Measurements from ENCODE around the gene TMEM200A. TPM values are rescaled to one million over a fixed set of nuclear protein-coding genes. Genes with fewer than 3 reads are reported as not detected.

Gene TMEM200A
- polyA plus RNA-seq, 1 of the 3 experiments (the other 2 are of a cell fraction), result 32.6 TPM

- DNase-seq, result no peak
- H3K4me2 ChIP-seq, result peak overlapping the region; percentile 65
- peak overlapping the region in 1 of 2 experiments; percentile 42; a peak in 3 of 4 replicates for H3K27ac ChIP-seq (ENCODE audit: low read depth in 2 of 2, low read length in 1 of 2)
- H3K4me3 ChIP-seq (ENCODE audit: low read depth in 2 of 2, low read length in 1 of 2), result no peak overlapping the region; a peak in 1 of 4 replicates
- POLR2A ChIA-PET, result no interaction called here
- peaks cover 99% of the 10 kb centered on the region for H3K79me2 ChIP-seq (ENCODE audit: insufficient read depth)
- CTCF ChIA-PET, result no interaction called here
- H3K27me3 ChIP-seq (ENCODE audit: insufficient read depth), result no peaks in the 10 kb centered on the region
- H3K36me3 ChIP-seq (replicated peaks in 1 of 2; ENCODE audit: control insufficient read depth in 1 of 2, insufficient read depth in 2 of 2, low read length in 1 of 2), result peaks cover 0 to 16% of the 10 kb centered on the region in 2 experiments
- peaks cover 18% of the 10 kb centered on the region for H3F3A ChIP-seq (replicated peaks; ENCODE audit: insufficient read depth)
- peaks cover 0 to 28% of the 10 kb centered on the region in 2 experiments; a peak in 1 of 4 replicates for H3K4me1 ChIP-seq (ENCODE audit: control insufficient read depth in 1 of 2, insufficient read depth in 2 of 2, low read depth in 1 of 2, low read length in 1 of 2)
- H3K9ac ChIP-seq, result peak overlapping the region; percentile 31; the same call in 1 of the 2 replicates
- H3K9me2 ChIP-seq, result no peaks in the 10 kb centered on the region
- 40% methylated on average over 3 of the region's 3 CpGs for WGBS (ENCODE audit: low lambda C conversion rate)
- no peak for TF ChIP-seq FOSL2 (IDR thresholded peaks at IDR 0.05; ENCODE audit: borderline replicate concordance, low read depth)
- TF ChIP-seq SMC3 (IDR thresholded peaks at IDR 0.05; ENCODE audit: low read depth, low read length), result no peak
- no peak for TF ChIP-seq MEF2A (IDR thresholded peaks at IDR 0.05; ENCODE audit: borderline replicate concordance, low read depth)
- no peak for TF ChIP-seq EP300 (IDR thresholded peaks at IDR 0.05; ENCODE audit: borderline replicate concordance in 1 of 2, low read depth in 1 of 2, low read length in 1 of 2)
- no peak for TF ChIP-seq RFX5 (IDR thresholded peaks at IDR 0.05; ENCODE audit: low read length)
- no peak for TF ChIP-seq FOXM1 (IDR thresholded peaks at IDR 0.05; ENCODE audit: low read depth)
- no peak for TF ChIP-seq JUND (IDR thresholded peaks at IDR 0.05)
- TF ChIP-seq SIN3A (IDR thresholded peaks at IDR 0.05; ENCODE audit: borderline replicate concordance, low read depth, low read length), result no peak
- no peak for TF ChIP-seq IRF3 (IDR thresholded peaks at IDR 0.05; ENCODE audit: low read depth, low read length)
- TF ChIP-seq MXI1 (IDR thresholded peaks at IDR 0.05; ENCODE audit: low read depth, low read length), result no peak
- no peak for TF ChIP-seq MAX (IDR thresholded peaks at IDR 0.05; ENCODE audit: low read depth)
- no peak for TF ChIP-seq FOXJ3 (CRISPR knock-in tag; IDR thresholded peaks at IDR 0.05)
- TF ChIP-seq CTCF (IDR thresholded peaks at IDR 0.05), result no peak
- no peak for TF ChIP-seq NFIC (IDR thresholded peaks at IDR 0.05; ENCODE audit: borderline replicate concordance)
- TF ChIP-seq, protein P1, sequence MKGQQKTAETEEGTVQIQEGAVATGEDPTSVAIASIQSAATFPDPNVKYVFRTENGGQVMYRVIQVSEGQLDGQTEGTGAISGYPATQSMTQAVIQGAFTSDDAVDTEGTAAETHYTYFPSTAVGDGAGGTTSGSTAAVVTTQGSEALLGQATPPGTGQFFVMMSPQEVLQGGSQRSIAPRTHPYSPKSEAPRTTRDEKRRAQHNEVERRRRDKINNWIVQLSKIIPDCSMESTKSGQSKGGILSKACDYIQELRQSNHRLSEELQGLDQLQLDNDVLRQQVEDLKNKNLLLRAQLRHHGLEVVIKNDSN (IDR thresholded peaks at IDR 0.05; ENCODE audit: borderline replicate concordance, low read depth), result no peak
- no peak for TF ChIP-seq GATA2 (CRISPR knock-in tag; IDR thresholded peaks at IDR 0.05)
- TF ChIP-seq TCF12 (IDR thresholded peaks at IDR 0.05), result no peak
- no peak for TF ChIP-seq GABPA (IDR thresholded peaks at IDR 0.05; ENCODE audit: low read depth)
- TF ChIP-seq EZH2phosphoT487 (IDR thresholded peaks at IDR 0.05; ENCODE audit: borderline replicate concordance, low read depth), result no peak
- peak overlapping the region; percentile 23; the same call in 1 of the 2 replicates for H2AFZ ChIP-seq (ENCODE audit: low read depth)
- H4K20me1 ChIP-seq (ENCODE audit: insufficient read depth), result peaks cover 6% of the 10 kb centered on the region
- H3K9me3 ChIP-seq, result no peaks in the 10 kb centered on the region
Measured at GRCh38 chr6:130407032-130407431, 41.2 kb downstream of the TMEM200A start.
